Activated T-cell treated with anti-CD3 and anti-CD28 coated beads, Interleukin-2, amount 50 U/mL, for 72 hours (primary cell): ENCODE data around the gene SLX4IP. TPM values are rescaled to one million over a fixed set of nuclear protein-coding genes. Genes with fewer than 3 reads are reported as not detected.

ENCODE experiments used
- ATAC-seq, 2 donors: fragments of 150-1000 bp; cut with Tn5 transposase; replicated peaks in 1 of 2; 2 replicates each; pipeline ENCODE4 v1.10.0; 2021; ENCODE audit warnings: moderate library complexity in 2 of 2, mild to moderate bottlenecking in 1 of 2
- DNase-seq, 2 donors: peaks; one replicate each; pipeline ENCODE4 v3.0.0; 2021 to 2022; ENCODE audit warnings: mixed read lengths in 1 of 2
- H3K27ac Mint-ChIP-seq: one replicate; pipeline ENCODE4 v1.8.0; 2022; ENCODE audit warnings: mild to moderate bottlenecking, moderate library complexity, mixed read lengths
- H3K27me3 Mint-ChIP-seq: one replicate; pipeline ENCODE4 v1.8.0; 2022; ENCODE audit warnings: low read depth, mixed read lengths
- H3K36me3 Mint-ChIP-seq, 2 donors: one replicate each; pipeline ENCODE4 v1.8.0; 2022; ENCODE audit warnings: mixed read lengths in 2 of 2, mild to moderate bottlenecking in 1 of 2; ENCODE audit not compliant: insufficient read depth in 2 of 2
- H3K4me1 Mint-ChIP-seq: one replicate; pipeline ENCODE4 v1.8.0; 2022; ENCODE audit warnings: low read depth, mixed read lengths
- H3K4me3 Mint-ChIP-seq, 2 donors: one replicate each; pipeline ENCODE4 v1.8.0; 2022; ENCODE audit warnings: mild to moderate bottlenecking in 2 of 2, mixed read lengths in 2 of 2, moderate library complexity in 2 of 2
- H3K9me3 Mint-ChIP-seq, 2 donors: one replicate each; pipeline ENCODE4 v1.8.0; 2022; ENCODE audit warnings: mixed read lengths in 2 of 2
- total RNA-seq, 2 donors: library from RNA; stranded (reverse); gene quantifications; one replicate each; pipeline ENCODE4 v1.2.3, GENCODE V29; 2022

The SLX4IP gene
- total RNA-seq, 2 donors from 2014 or later = 7.3 to 10.9 TPM

- H3K36me3 Mint-ChIP-seq = peaks cover 1 to 3% of the 10 kb centered on the region in 2 donors
- no peaks in the 10 kb centered on the region for H3K27me3 Mint-ChIP-seq
- DNase-seq (no peak), ATAC-seq (no peak)
- H3K4me1 Mint-ChIP-seq = peaks cover 45% of the 10 kb centered on the region
- H3K9me3 Mint-ChIP-seq = no peaks in the 10 kb centered on the region
- H3K27ac Mint-ChIP-seq = no peak overlapping the region
- H3K4me3 Mint-ChIP-seq = no peak overlapping the region
Observed at GRCh38 chr20:10510216-10510615, 75.1 kb downstream of the SLX4IP start.

GRCh38 chr20:10511170-10511508 lies 76.0 kb downstream of the SLX4IP start:
- Mint-ChIP-seq H3K27ac (peak overlapping the region; percentile 87), H3K27me3 (no peaks in the 10 kb centered on the region), H3K4me1 (peaks cover 45% of the 10 kb centered on the region), H3K4me3 (peak overlapping the region; percentile 47 to 69), H3K9me3 (no peaks in the 10 kb centered on the region), H3K36me3 (peaks cover 1 to 3% of the 10 kb centered on the region in 2 donors)
- ATAC-seq (peak in 1 of 2 donors; percentile 21), DNase-seq (no peak)

DNA sequence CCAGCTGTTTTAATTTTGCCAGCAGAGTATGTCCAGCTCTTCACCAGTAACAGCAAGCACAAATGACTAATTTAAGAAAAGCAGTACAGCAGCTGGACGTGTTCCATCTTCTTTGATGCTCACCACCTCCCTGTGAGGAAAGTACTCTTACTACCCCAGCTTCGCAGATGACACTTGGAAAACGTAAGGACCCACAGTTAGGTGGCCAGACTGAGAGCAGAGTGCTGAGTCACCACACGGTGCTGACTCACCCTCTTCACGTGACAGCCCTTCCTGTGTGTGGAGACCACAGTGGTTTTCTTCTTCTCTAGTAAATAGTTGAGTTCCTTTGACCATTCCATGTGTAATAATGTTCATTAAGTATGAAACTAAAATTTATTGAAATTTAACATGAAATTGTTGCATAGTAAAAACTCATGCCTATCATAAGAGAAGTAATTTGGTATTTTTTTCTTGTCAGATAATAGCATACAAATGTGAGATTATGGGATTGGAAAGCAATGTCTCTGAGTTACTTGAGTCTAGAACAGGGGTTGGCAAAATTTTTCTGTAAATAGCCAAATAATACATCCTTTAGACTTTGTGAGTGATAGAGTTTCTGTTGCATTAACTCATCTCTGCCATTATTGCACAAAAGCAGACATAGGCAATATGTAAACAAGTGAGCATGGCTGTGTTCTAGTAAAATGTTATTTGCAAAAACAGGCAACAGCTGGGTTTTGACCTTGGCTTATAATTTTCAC lies 76.6 kb downstream of the SLX4IP start:
- Mint-ChIP-seq H3K27me3 (no peaks in the 10 kb centered on the region), H3K4me3 (peak overlapping the region; percentile 47 to 69)

DNA sequence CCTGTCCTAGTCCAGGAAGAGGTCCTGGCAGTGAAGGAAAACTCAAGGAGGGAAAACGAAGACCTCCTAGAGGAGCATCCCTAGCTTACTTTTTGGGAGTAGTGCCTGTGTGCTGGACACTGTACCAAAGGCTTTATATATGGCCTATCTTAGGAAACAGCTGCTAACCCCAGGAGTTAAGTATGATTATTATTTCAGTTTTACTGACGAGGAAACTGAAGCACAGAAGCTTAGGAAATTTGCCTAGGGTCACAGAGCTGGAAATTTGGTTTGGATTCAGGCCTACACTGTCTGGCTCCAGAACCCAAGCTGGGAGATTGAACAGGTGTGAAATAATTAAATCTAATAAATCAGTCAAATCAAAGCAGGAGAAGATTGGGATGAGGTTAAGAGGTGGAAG lies 78.0 kb downstream of the SLX4IP start:
- peaks cover 1 to 3% of the 10 kb centered on the region in 2 donors for H3K36me3 Mint-ChIP-seq
- no peak overlapping the region for H3K27ac Mint-ChIP-seq
- H3K27me3 Mint-ChIP-seq = no peaks in the 10 kb centered on the region
- H3K4me1 Mint-ChIP-seq = peaks cover 45% of the 10 kb centered on the region
- H3K4me3 Mint-ChIP-seq = no peak overlapping the region
- H3K9me3 Mint-ChIP-seq = no peaks in the 10 kb centered on the region
- no peak for ATAC-seq
- DNase-seq = no peak

More for the DNA sequence above, 76.6 kb downstream of the SLX4IP start:
- Mint-ChIP-seq H3K27ac (peak overlapping the region; percentile 87), H3K4me1 (peaks cover 45% of the 10 kb centered on the region), H3K36me3 (peaks cover 1 to 3% of the 10 kb centered on the region in 2 donors), H3K9me3 (no peaks in the 10 kb centered on the region)
- ATAC-seq = peak; percentile 98 to 99
- DNase-seq = peak; percentile 76 to 79

DNA sequence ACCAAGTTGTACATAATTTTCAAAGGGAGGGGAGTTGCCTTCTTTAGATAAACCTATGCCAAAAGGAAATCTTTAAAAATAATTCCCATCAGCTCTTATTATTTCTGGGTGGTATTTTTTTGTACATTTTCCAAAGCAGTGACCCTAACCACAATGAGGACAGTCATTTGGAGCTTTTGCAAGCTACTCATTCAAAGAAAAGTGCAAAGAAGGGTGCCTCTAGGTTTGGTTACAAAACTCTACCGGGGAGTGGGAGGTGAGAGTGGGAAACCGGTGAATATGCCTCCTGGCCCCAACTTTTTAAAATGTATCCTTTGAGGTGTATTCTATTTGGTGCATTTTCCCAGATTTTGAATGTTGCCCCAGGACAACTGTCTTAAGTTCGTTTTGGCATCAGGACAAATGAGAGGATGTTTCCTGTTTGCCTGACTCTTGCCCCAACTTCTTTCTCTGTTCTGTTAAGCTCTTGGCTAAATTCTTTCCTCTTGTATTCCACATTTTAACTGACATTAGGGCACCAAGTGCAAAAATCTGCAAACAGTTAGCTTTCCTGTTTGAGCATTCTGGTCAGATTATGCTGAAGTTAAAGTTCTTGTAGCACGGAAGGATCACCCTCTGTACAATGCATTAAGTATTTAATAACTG lies 78.9 kb downstream of the SLX4IP start:
- H3K9me3 Mint-ChIP-seq = no peaks in the 10 kb centered on the region
- H3K27ac Mint-ChIP-seq = no peak overlapping the region
- H3K4me1 Mint-ChIP-seq = peaks cover 43% of the 10 kb centered on the region
- peak overlapping the region in 1 of 2 donors; percentile 5 for H3K4me3 Mint-ChIP-seq
- H3K36me3 Mint-ChIP-seq = peaks cover 1 to 3% of the 10 kb centered on the region in 2 donors
- ATAC-seq = peak in 1 of 2 donors; percentile 30
- H3K27me3 Mint-ChIP-seq = no peaks in the 10 kb centered on the region
- DNase-seq = peak in 1 of 2 donors; percentile 9

DNA sequence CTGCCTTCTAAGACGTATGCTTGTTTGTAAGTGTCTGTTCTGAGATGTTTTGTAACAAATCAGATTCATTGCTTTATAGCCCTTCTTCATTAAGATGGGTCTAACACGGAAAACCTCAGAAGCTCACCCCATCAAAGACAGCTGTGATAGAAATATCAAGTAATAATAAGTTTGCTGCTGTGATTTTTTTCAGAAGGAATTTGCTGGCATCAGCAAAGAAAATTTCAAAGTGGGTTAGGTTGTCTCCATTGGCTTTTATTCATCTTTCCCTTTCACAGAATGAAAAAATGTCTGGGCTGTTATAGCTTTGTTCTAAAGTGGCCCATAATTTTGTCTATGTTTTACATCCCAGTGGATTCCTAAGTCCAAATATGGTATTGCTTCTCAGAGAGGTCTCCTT lies 81.4 kb downstream of the SLX4IP start:
- no peak overlapping the region for H3K4me3 Mint-ChIP-seq
- no peaks in the 10 kb centered on the region for H3K9me3 Mint-ChIP-seq
- H3K27ac Mint-ChIP-seq = no peak overlapping the region
- H3K4me1 Mint-ChIP-seq = peaks cover 59% of the 10 kb centered on the region
- peaks cover under 1 to 1% of the 10 kb centered on the region in 2 donors for H3K36me3 Mint-ChIP-seq
- DNase-seq (no peak), ATAC-seq (no peak)
- H3K27me3 Mint-ChIP-seq = no peaks in the 10 kb centered on the region

DNA sequence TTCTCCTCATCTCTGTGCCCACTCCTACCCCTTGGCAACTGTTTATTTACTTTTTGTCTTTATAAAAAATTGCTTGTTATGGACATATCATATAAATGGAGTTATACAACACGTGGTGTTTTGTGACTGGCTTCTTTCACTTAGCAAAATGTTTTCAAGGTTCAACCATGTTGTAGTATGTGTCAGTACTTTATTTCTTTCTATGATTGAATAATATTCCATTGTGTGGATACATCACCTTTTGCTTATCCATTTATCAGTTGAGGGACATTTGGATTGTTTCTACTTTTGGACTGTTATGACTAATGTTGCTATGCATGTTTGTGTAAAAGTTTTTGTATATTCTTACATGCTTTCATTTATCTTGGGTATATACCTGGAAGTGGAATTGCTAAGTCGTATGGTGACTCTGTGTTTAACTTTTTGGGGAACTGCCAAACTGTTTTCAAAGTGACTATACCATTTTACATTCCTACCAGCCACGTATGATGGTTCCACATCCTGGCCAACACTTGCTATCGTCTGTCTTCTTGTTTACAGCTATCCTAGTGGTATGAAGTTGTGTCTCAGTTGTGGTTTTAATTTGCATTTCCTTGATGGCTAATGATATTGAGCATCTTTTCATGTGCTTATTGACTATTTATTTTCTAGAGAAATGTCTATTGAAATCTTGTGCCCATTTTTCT lies 84.4 kb downstream of the SLX4IP start:
- no peaks in the 10 kb centered on the region for H3K9me3 Mint-ChIP-seq
- peaks cover 37% of the 10 kb centered on the region for H3K4me1 Mint-ChIP-seq
- no peak for DNase-seq
- ATAC-seq = peak; percentile 65 to 74
- peak overlapping the region; percentile 77 for H3K27ac Mint-ChIP-seq
- no peak overlapping the region for H3K4me3 Mint-ChIP-seq
- H3K27me3 Mint-ChIP-seq = no peaks in the 10 kb centered on the region
- peaks cover 0 to 1% of the 10 kb centered on the region in 2 donors for H3K36me3 Mint-ChIP-seq

- Mint-ChIP-seq H3K36me3 (no peaks in the 10 kb centered on the region), H3K4me3 (peak overlapping the region in 1 of 2 donors; percentile 41), H3K27ac (no peak overlapping the region), H3K9me3 (no peaks in the 10 kb centered on the region), H3K4me1 (peaks cover 34% of the 10 kb centered on the region), H3K27me3 (no peaks in the 10 kb centered on the region)
- DNase-seq (no peak), ATAC-seq (no peak)
Observed at GRCh38 chr20:10520528-10520927, 85.4 kb downstream of the SLX4IP start.

- H3K9me3 Mint-ChIP-seq = no peaks in the 10 kb centered on the region
- no peak overlapping the region for H3K27ac Mint-ChIP-seq
- H3K36me3 Mint-ChIP-seq = no peaks in the 10 kb centered on the region
- ATAC-seq = peak in 1 of 2 donors; percentile 27
- no peak for DNase-seq
- peak overlapping the region in 1 of 2 donors; percentile 5 for H3K4me3 Mint-ChIP-seq
- no peaks in the 10 kb centered on the region for H3K27me3 Mint-ChIP-seq
- H3K4me1 Mint-ChIP-seq = peaks cover 39% of the 10 kb centered on the region
Observed at GRCh38 chr20:10521068-10521831, 86.1 kb downstream of the SLX4IP start.

- H3K27ac Mint-ChIP-seq = no peak overlapping the region
- no peaks in the 10 kb centered on the region for H3K27me3 Mint-ChIP-seq
- H3K4me1 Mint-ChIP-seq = peaks cover 39% of the 10 kb centered on the region
- H3K36me3 Mint-ChIP-seq = no peaks in the 10 kb centered on the region
- no peak overlapping the region for H3K4me3 Mint-ChIP-seq
- ATAC-seq = no peak
- DNase-seq = no peak
- H3K9me3 Mint-ChIP-seq = no peaks in the 10 kb centered on the region
Observed at GRCh38 chr20:10521836-10522235, 86.7 kb downstream of the SLX4IP start.

DNA sequence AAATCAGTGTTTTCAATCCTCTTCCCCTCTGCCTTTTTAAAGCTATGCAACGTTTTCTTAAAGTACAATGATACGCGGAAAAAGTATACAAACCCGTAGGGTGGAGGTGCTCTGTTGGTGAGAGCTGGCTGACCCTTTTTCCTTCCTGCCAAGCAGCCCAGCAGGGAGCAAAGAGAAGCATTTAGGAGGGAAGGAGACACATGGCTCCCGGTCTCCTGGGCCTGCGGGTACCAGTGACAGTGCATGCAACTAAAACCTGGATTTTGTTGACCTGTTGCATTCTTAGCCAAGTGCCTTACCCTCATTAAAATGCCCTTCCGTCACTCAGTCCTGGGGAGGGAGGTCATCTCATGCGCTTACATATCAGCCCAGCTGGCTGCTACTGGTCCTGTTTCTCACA lies 87.2 kb downstream of the SLX4IP start:
- Mint-ChIP-seq H3K9me3 (no peaks in the 10 kb centered on the region), H3K4me3 (no peak overlapping the region), H3K4me1 (peaks cover 39% of the 10 kb centered on the region), H3K36me3 (no peaks in the 10 kb centered on the region), H3K27me3 (no peaks in the 10 kb centered on the region), H3K27ac (no peak overlapping the region)
- DNase-seq (no peak), ATAC-seq (no peak)

DNA sequence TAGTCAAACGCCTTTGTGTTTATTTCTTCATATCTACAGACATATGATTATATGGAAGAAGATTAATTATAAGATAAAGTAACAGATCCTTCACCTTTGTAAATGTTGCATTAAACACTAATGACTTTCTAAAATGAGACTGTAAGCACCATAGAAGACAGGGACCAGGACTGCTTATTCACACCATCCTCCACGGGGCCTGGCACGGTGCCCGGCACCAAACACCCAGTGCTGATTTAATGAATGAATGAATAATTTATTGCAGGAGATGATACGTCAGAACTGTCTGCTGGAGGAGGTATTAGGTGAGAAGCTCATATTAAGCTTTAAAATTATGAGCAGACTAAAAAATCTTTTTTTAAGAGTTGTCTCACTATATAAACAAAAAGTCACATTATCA lies 88.3 kb downstream of the SLX4IP start:
- no peaks in the 10 kb centered on the region for H3K27me3 Mint-ChIP-seq
- ATAC-seq = no peak
- no peaks in the 10 kb centered on the region for H3K9me3 Mint-ChIP-seq
- H3K4me3 Mint-ChIP-seq = no peak overlapping the region
- no peak for DNase-seq
- no peak overlapping the region for H3K27ac Mint-ChIP-seq
- no peaks in the 10 kb centered on the region for H3K36me3 Mint-ChIP-seq
- H3K4me1 Mint-ChIP-seq = peaks cover 39% of the 10 kb centered on the region
